IMR-90 (cell line): Measurements from ENCODE around the gene SYVN1.

Source experiments
- BHLHE40 ChIP-seq: fragments of 150-350 bp; IDR thresholded peaks from 2 replicates; pipeline ENCODE4 v1.6.1; 2016; ENCODE audit warnings: mild to moderate bottlenecking, low read depth, low read length
- CHD1 ChIP-seq: IDR thresholded peaks from 2 replicates; pipeline ENCODE4 v1.6.1; 2012; ENCODE audit warnings: low read depth, low read length, improper control_type of control experiment
- CTCF ChIP-seq: conservative IDR thresholded peaks from 2 replicates; pipeline ENCODE4 v1.5.1; 2012; ENCODE audit warnings: mild to moderate bottlenecking, low read depth, low read length, improper control_type of control experiment
- FOS ChIP-seq: fragments of 150-350 bp; IDR thresholded peaks from 2 replicates; pipeline ENCODE4 v1.6.1; 2016; ENCODE audit warnings: low read depth, low read length
- MAFK ChIP-seq: IDR thresholded peaks from 2 replicates; pipeline ENCODE4 v1.6.1; 2012; ENCODE audit warnings: low read depth, low read length, improper control_type of control experiment
- MAZ ChIP-seq: IDR thresholded peaks from 2 replicates; pipeline ENCODE4 v1.6.1; 2012; ENCODE audit warnings: low read depth, mild to moderate bottlenecking, low read length, improper control_type of control experiment, moderate library complexity, borderline replicate concordance
- MXI1 ChIP-seq: IDR thresholded peaks from 2 replicates; pipeline ENCODE4 v1.6.1; 2012; ENCODE audit warnings: low read depth, mild to moderate bottlenecking, low read length, moderate library complexity, borderline replicate concordance
- NFE2L2 ChIP-seq: fragments of 150-350 bp; IDR thresholded peaks from 2 replicates; pipeline ENCODE4 v1.6.1; 2016; ENCODE audit warnings: low read depth, mild to moderate bottlenecking, low read length
- POLR2A ChIP-seq: IDR thresholded peaks from 2 replicates; pipeline ENCODE4 v1.6.1; 2012; ENCODE audit warnings: mild to moderate bottlenecking, low read depth, low read length
- RAD21 ChIP-seq: IDR thresholded peaks from 2 replicates; pipeline ENCODE4 v1.6.1; 2012; ENCODE audit warnings: low read length, improper control_type of control experiment
- RCOR1 ChIP-seq: IDR thresholded peaks from 2 replicates; pipeline ENCODE4 v1.6.1; 2012; ENCODE audit warnings: mild to moderate bottlenecking, low read length, improper control_type of control experiment; ENCODE audit not compliant: insufficient replicate concordance
- RFX5 ChIP-seq: IDR thresholded peaks from 2 replicates; pipeline ENCODE4 v1.8.0; 2012; ENCODE audit warnings: low read depth, mild to moderate bottlenecking, low read length, moderate library complexity
- SMC3 ChIP-seq: fragments of 150-350 bp; IDR thresholded peaks from 2 replicates; pipeline ENCODE4 v1.6.1; 2016; ENCODE audit warnings: low read depth, mild to moderate bottlenecking, antibody characterized with exemption, low read length, moderate library complexity
- USF2 ChIP-seq: fragments of 150-350 bp; IDR thresholded peaks from 2 replicates; pipeline ENCODE4 v1.6.1; 2017; ENCODE audit warnings: mild to moderate bottlenecking, antibody characterized with exemption, low read length, low read depth

- no peak for TF ChIP-seq CTCF
- no peak for TF ChIP-seq RAD21
- no peak for TF ChIP-seq USF2
- no peak for TF ChIP-seq POLR2A
- TF ChIP-seq MAZ: no peak
- no peak for TF ChIP-seq MAFK
- TF ChIP-seq RCOR1: no peak
- no peak for TF ChIP-seq NFE2L2
- TF ChIP-seq SMC3: no peak
- TF ChIP-seq FOS: no peak
- TF ChIP-seq RFX5: no peak
- TF ChIP-seq CHD1: no peak
- no peak for TF ChIP-seq BHLHE40
- no peak for TF ChIP-seq MXI1
Observed at GRCh38 chr11:65166893-65167292, 32.6 kb upstream of the SYVN1 start.
